ENCODE measurements around the gene FXYD5. TPM values are rescaled to one million over a fixed set of nuclear protein-coding genes. Genes with fewer than 3 reads are reported as not detected.
A peak's percentile ranks its signal among the peaks of the same experiment; 100 is the strongest.

FXYD5 gene
- polyA plus RNA-seq, 1 donor: 53.4 TPM

DNA sequence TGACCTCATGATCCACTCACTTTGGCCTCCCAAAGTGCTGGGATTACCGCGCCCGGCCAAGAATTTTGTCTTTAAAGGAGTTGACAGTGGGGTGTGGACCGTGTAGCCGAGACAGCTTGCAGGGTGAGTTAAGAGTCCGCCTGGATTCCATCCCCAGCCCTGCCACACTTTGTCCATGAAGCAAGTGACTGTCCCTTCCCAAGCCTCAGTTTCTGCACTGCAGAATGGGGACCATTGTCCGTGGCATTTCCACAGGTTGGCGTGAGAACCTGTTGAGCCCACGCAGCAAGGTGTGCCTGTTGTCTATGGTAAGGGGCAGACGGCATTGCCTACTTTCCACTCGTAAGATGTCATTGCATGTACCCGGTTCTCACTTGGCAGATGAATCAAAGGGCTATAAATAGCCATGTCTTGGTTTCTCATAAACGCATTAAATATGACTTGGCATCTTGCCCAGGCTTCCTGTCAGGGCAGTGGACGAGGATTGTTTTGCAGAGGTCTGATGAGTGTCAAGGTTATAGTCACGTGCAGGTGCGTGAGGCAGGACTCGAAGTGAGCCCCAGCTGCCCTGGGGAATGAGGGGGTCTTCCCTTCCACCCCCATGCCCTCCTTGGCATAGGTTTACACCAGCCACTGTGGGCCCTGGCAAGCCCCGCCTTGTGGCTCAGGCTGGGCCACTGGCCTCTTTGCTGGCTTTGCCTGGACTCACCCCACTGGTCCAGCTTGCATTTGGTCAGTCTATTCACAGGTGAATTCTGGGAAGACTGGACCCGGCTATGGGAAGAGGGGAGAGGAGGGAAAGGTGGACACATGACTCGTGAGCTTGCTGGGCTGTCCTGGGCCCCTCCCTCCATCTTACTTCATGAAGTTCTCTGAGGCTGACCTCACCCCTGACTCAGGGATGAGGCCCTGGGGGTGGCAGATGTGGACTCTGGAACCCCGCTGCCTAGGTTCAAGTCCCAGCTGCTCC, 59.4 kb downstream of the FXYD5 start:
- H3K36me3 ChIP-seq (ENCODE audit: control insufficient read depth, insufficient read depth, low read length): no peaks in the 10 kb centered on the region
- peak; percentile 67 to 81 for DNase-seq
- H3K4me3 ChIP-seq (ENCODE audit: low read length): no peak overlapping the region
- no CpG with 5 or more reads among the region's 21 CpGs for WGBS (ENCODE audit: insufficient coverage, low lambda C conversion rate)
- H3K4me1 ChIP-seq (ENCODE audit: control insufficient read depth, insufficient read depth, low read length): peaks cover 13% of the 10 kb centered on the region
- peak overlapping the region; percentile 12 for H3K27ac ChIP-seq (ENCODE audit: low read length)
- no peaks in the 10 kb centered on the region for H3K9me3 ChIP-seq (ENCODE audit: control insufficient read depth, low read depth, low read length)
- no peaks in the 10 kb centered on the region for H3K27me3 ChIP-seq (ENCODE audit: control insufficient read depth, insufficient read depth, low read length)

DNA sequence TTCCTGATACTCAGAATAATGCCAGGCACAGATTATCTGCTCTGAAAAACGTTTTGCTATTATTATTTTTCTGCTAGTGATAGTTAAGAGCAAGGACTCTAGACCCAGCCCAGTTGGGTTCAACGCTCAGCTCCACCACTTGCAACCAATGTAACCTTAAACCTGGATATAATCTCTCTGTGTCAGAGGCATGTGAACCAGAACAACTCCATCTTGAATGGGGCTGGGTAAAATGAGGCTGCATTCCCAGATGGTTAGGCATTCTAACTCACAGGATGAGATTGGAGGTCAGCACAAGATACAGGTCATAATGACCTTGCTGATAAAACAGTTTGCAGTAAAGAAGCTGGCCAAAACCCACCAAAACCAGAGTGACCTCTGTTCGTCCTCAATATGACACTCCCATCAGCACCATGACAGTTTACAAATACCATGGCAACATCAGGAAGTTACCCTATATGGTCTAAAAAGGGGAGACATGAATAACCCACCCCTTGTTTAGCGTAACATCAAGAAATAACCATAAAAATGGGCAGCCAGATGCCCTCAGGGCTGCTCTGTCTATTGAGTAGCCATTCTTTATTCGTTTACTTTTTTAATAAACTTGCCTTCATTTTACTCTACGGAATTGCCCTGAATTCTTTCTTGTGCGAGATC, 60.4 kb downstream of the FXYD5 start:
- DNase-seq: no peak
- H3K36me3 ChIP-seq (ENCODE audit: control insufficient read depth, insufficient read depth, low read length): no peaks in the 10 kb centered on the region
- WGBS (ENCODE audit: insufficient coverage, low lambda C conversion rate): 100% methylated on average over 1 of the region's 7 CpGs
- no peak overlapping the region for H3K4me3 ChIP-seq (ENCODE audit: low read length)
- no peaks in the 10 kb centered on the region for H3K9me3 ChIP-seq (ENCODE audit: control insufficient read depth, low read depth, low read length)
- peaks cover 13% of the 10 kb centered on the region for H3K4me1 ChIP-seq (ENCODE audit: control insufficient read depth, insufficient read depth, low read length)
- no peaks in the 10 kb centered on the region for H3K27me3 ChIP-seq (ENCODE audit: control insufficient read depth, insufficient read depth, low read length)
- H3K27ac ChIP-seq (ENCODE audit: low read length): no peak overlapping the region

DNA sequence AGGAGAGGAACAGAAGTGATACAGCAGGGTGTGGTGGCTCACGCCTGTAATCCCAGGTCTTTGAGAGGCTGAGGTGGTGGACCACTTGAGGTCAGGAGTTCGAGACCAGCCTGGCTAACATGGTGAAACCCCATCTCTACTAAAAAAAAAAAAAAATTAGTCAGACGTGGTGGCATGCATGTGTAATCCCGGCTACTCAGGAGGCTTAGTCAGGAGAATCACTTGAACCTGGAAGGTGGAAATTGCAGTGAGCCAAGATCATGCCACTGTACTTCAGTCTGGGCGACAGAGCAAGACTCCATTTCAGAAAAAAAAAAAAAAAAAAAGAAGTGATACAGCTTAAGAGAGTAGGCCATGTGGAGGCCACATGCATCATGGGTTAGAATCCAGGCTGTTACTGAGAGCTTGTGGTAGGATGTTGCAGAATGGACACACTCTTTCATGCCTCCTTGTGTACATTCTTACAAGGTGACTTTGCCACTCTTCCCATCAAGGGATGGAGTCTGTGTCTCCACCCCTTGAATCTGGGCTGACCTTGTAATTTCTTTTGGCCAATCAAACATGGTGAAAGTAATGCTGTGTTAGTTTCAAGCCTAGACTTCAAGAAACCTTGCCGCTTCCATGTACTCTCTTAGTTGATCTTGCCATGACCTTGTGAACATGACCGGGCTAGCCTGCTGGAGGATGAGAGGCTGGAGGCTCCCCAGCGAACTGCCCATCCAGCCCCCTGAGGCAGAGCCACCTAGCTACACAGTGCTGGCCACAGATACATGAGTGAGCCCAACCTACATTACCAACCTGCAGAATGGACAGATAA, 61.7 kb downstream of the FXYD5 start:
- Histone ChIP-seq H3K4me1 (ENCODE audit: control insufficient read depth, insufficient read depth, low read length) (peaks cover 23% of the 10 kb centered on the region), H3K27ac (ENCODE audit: low read length) (no peak overlapping the region), H3K4me3 (ENCODE audit: low read length) (no peak overlapping the region), H3K27me3 (ENCODE audit: control insufficient read depth, insufficient read depth, low read length) (no peaks in the 10 kb centered on the region), H3K9me3 (ENCODE audit: control insufficient read depth, low read depth, low read length) (no peaks in the 10 kb centered on the region), H3K36me3 (ENCODE audit: control insufficient read depth, insufficient read depth, low read length) (no peaks in the 10 kb centered on the region)
- DNase-seq: no peak
- no CpG with 5 or more reads among the region's 8 CpGs for WGBS (ENCODE audit: insufficient coverage, low lambda C conversion rate)

DNA sequence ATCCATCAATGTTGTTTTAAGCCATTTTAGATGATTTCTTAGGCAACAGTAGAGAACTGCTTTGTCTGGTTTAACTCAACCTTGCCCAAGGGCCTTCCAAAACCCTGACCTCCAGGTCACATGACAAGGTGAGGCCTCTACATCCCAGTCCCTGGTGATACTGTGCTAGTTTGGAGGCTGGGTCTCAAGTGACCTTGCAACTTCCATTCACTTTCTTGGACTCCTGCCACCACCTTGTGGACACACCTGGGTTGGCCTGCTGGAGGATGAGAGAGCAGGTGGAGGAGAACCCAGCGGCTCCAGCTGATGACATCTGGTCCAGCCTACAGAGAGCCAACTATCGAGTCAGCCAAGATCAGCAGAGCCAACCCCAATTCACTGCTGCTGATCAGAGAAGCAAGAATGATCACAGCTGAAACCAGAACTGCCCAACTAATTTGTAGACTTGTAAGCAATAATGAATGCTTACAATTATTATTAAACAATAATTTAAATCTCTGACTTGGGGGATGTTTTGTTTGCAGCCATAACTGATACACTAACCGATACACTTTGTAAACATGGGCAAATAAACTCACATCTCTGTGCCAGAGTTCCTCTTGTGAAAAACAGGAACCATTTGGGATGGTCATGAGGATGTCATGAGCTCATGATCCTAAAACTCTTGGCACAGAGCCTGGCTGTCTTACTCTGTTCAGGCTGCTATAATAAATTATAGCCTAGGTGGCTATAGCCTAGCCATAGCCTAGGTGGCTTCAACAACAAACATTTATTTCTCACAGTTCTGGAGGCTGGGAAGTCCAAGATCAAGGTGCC, 62.5 kb downstream of the FXYD5 start:
- no CpG with 5 or more reads among the region's 3 CpGs for WGBS (ENCODE audit: insufficient coverage, low lambda C conversion rate)
- Histone ChIP-seq H3K9me3 (ENCODE audit: control insufficient read depth, low read depth, low read length) (no peaks in the 10 kb centered on the region), H3K4me1 (ENCODE audit: control insufficient read depth, insufficient read depth, low read length) (peaks cover 24% of the 10 kb centered on the region), H3K36me3 (ENCODE audit: control insufficient read depth, insufficient read depth, low read length) (no peaks in the 10 kb centered on the region), H3K27ac (ENCODE audit: low read length) (no peak overlapping the region), H3K27me3 (ENCODE audit: control insufficient read depth, insufficient read depth, low read length) (no peaks in the 10 kb centered on the region), H3K4me3 (ENCODE audit: low read length) (no peak overlapping the region)
- DNase-seq: peak; percentile 42 to 46

DNA sequence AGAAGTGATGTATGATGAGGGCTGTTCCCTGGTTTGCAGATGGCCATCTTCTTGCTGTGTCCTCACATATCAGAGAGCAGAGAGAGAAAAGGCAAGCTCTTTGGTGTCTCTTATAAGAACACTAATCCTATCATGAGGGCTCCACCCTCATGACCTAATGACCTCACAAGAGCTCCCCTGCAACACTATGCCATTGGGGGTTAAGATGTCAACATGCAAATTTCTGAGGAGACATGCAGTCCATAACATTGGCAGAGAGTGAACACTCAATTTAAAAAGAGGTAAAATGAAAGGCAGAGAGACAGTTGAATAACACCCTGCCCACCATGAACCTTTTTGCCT, 63.1 kb downstream of the FXYD5 start:
- Histone ChIP-seq H3K4me3 (ENCODE audit: low read length) (no peak overlapping the region), H3K9me3 (ENCODE audit: control insufficient read depth, low read depth, low read length) (no peaks in the 10 kb centered on the region), H3K4me1 (ENCODE audit: control insufficient read depth, insufficient read depth, low read length) (peaks cover 24% of the 10 kb centered on the region), H3K36me3 (ENCODE audit: control insufficient read depth, insufficient read depth, low read length) (no peaks in the 10 kb centered on the region), H3K27ac (ENCODE audit: low read length) (no peak overlapping the region), H3K27me3 (ENCODE audit: control insufficient read depth, insufficient read depth, low read length) (no peaks in the 10 kb centered on the region)
- no peak for DNase-seq

DNA sequence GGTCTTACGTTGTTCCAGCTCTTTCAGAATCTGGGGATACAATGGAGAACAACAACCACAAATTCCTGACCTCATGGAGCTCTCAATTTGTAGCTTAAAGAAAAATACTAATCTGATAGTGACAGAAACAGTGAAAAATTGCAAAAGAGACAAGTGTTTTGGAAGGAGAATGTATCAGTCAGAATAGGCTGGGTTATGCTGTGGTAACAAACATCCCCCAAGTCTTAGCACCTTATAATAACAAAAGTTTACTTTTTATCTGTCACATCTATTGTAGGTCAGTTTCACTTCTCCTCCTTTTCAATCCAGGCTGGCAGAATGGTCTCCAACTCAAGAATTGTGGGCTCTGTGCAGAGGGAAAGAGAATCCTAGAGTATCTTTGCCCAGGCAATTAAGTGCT, 64.5 kb downstream of the FXYD5 start:
- H3K27ac ChIP-seq (ENCODE audit: low read length): no peak overlapping the region
- no peak overlapping the region for H3K4me3 ChIP-seq (ENCODE audit: low read length)
- no peak for DNase-seq
- H3K36me3 ChIP-seq (ENCODE audit: control insufficient read depth, insufficient read depth, low read length): no peaks in the 10 kb centered on the region
- peaks cover 19% of the 10 kb centered on the region for H3K4me1 ChIP-seq (ENCODE audit: control insufficient read depth, insufficient read depth, low read length)
- H3K27me3 ChIP-seq (ENCODE audit: control insufficient read depth, insufficient read depth, low read length): no peaks in the 10 kb centered on the region
- no peaks in the 10 kb centered on the region for H3K9me3 ChIP-seq (ENCODE audit: control insufficient read depth, low read depth, low read length)
- WGBS (ENCODE audit: insufficient coverage, low lambda C conversion rate): no CpG with 5 or more reads among the region's 1 CpG

Other genes starting within 250 kb of the FXYD5 start
- 7.4 TPM for gene ZNF30, start 227.8 kb upstream of the FXYD5 start, polyA plus RNA-seq
- gene ZNF792, start 190.5 kb upstream of the FXYD5 start, polyA plus RNA-seq: 5.1 TPM
- 53.2 TPM for gene GRAMD1A, start 154.4 kb upstream of the FXYD5 start, polyA plus RNA-seq
- gene SCN1B, start 124.3 kb upstream of the FXYD5 start, polyA plus RNA-seq: 0.96 TPM
- gene HPN, start 113.0 kb upstream of the FXYD5 start, polyA plus RNA-seq: 309 TPM
- 291 TPM for gene FXYD3, start 38.9 kb upstream of the FXYD5 start, polyA plus RNA-seq
- gene LGI4, start 19.7 kb upstream of the FXYD5 start, polyA plus RNA-seq: 9.4 TPM
- 23.2 TPM for gene FXYD1, start 15.9 kb upstream of the FXYD5 start, polyA plus RNA-seq
- 7.6 TPM for gene FXYD7, start 11.5 kb upstream of the FXYD5 start, polyA plus RNA-seq
- gene FAM187B, start 74.0 kb downstream of the FXYD5 start, polyA plus RNA-seq: not detected
- gene LSR, start 94.3 kb downstream of the FXYD5 start, polyA plus RNA-seq: 99.1 TPM
- gene USF2, start 114.2 kb downstream of the FXYD5 start, polyA plus RNA-seq: 121 TPM
- gene HAMP, start 127.8 kb downstream of the FXYD5 start, polyA plus RNA-seq: 1.4 TPM
- 0.37 TPM for gene MAG, start 137.4 kb downstream of the FXYD5 start, polyA plus RNA-seq
- 2.2 TPM for gene CD22, start 174.5 kb downstream of the FXYD5 start, polyA plus RNA-seq
- 1.8 TPM for gene FFAR1, start 193.2 kb downstream of the FXYD5 start, polyA plus RNA-seq
- 0.79 TPM for gene FFAR3, start 203.7 kb downstream of the FXYD5 start, polyA plus RNA-seq
- 0.22 TPM for gene GPR42, start 216.3 kb downstream of the FXYD5 start, polyA plus RNA-seq